Endothelial cell of umbilical vein (primary cell): ENCODE results near the gene CADPS. TPM values are rescaled to one million over a fixed set of nuclear protein-coding genes. Genes with fewer than 3 reads are reported as not detected.

Experiments
- BruUV-seq: library from RNA; stranded (reverse); fragments of 400-500 nt; replicated peaks from 2 replicates; lab custom pipeline; 2021; lab: Mats Ljungman, UMichigan
- CTCF ChIA-PET: fragments of 300-600, 350-600 bp; sonication (Branson Sonifier 250); formaldehyde crosslinking; loops from one replicate; lab custom pipeline; 2021; ENCODE audit warnings: antibody characterized with exemption, inconsistent platforms; lab: Charles Lee
- POLR2A ChIA-PET: fragments of 300-600, 350-600 bp; sonication (Branson Sonifier 250); formaldehyde crosslinking; loops from one replicate; lab custom pipeline; 2021; ENCODE audit warnings: antibody characterized with exemption, inconsistent platforms; lab: Charles Lee
- DNase-seq: peaks from one replicate; pipeline ENCODE4 v3.0.0-alpha.2; 2011; ENCODE audit warnings: low read depth, low spot score
- FAIRE-seq: peaks from 2 replicates; lab custom pipeline; 2011; peaks lifted over from hg19 to GRCh38; lab: Jason Lieb, UNC
- H2AFZ ChIP-seq: 2 replicates; pipeline ENCODE4 v1.6.0; 2012; ENCODE audit warnings: low read depth, low read length, control low read depth, inconsistent platforms
- H3K27ac ChIP-seq: 2 replicates; pipeline ENCODE4 v1.5.1; 2011; ENCODE audit warnings: low read depth, mild to moderate bottlenecking, control low read depth, low read length, moderate library complexity; ENCODE audit not compliant: insufficient read depth
- H3K27me3 ChIP-seq, 2 experiments: 2 replicates each; pipeline versions ENCODE4 v1.6.0 to v1.6.1; 2011; ENCODE audit warnings: low read length in 2 of 2, mixed read lengths in 1 of 2; ENCODE audit not compliant: control insufficient read depth in 2 of 2, insufficient read depth in 2 of 2
- H3K36me3 ChIP-seq, 2 experiments: 2 replicates in 1 of 2; 3 replicates in 1 of 2; pipeline ENCODE4 v1.5.1; 2011; ENCODE audit warnings: low read length in 2 of 2, mild to moderate bottlenecking in 1 of 2, moderate library complexity in 1 of 2; ENCODE audit not compliant: control insufficient read depth in 2 of 2, insufficient read depth in 2 of 2; ENCODE audit errors: extremely low read depth in 1 of 2
- H3K4me1 ChIP-seq: 3 replicates; pipeline ENCODE4 v1.5.1; 2011; ENCODE audit warnings: mild to moderate bottlenecking, low read length; ENCODE audit not compliant: control insufficient read depth, insufficient read depth; ENCODE audit errors: extremely low read depth
- H3K4me2 ChIP-seq: 2 replicates; pipeline ENCODE4 v1.6.1; 2011; ENCODE audit warnings: low read length, control low read depth, mixed read lengths; ENCODE audit not compliant: insufficient read depth
- H3K4me3 ChIP-seq, 3 experiments: fragments of 200-600 bp in 1 of 3; sonication (generic), shearing (Covaris generic) in 1 of 3; replicated peaks in 1 of 3; 2 replicates each; pipeline ENCODE4 v1.5.1; 2011 to 2016; ENCODE audit warnings: control low read depth in 3 of 3, low read length in 3 of 3, mild to moderate bottlenecking in 2 of 3, inconsistent platforms in 1 of 3, low read depth in 1 of 3, moderate library complexity in 1 of 3; ENCODE audit not compliant: insufficient read depth in 1 of 3
- H3K79me2 ChIP-seq: 2 replicates; pipeline ENCODE4 v1.6.0; 2012; ENCODE audit warnings: low read length, inconsistent platforms; ENCODE audit not compliant: control insufficient read depth, insufficient read depth
- H3K9ac ChIP-seq: replicated peaks from 2 replicates; pipeline ENCODE3; 2011; ENCODE audit warnings: low read length, control low read depth; ENCODE audit not compliant: insufficient read depth; ENCODE audit errors: extremely low read depth
- H3K9me1 ChIP-seq: replicated peaks from 3 replicates; pipeline ENCODE4 v1.6.0; 2011; ENCODE audit warnings: mild to moderate bottlenecking, low read length; ENCODE audit not compliant: control insufficient read depth, insufficient read depth; ENCODE audit errors: extremely low read depth
- H3K9me3 ChIP-seq: replicated peaks from 2 replicates; pipeline ENCODE4 v1.5.1; 2012; ENCODE audit warnings: low read length, inconsistent platforms; ENCODE audit not compliant: control insufficient read depth, insufficient read depth
- H4K20me1 ChIP-seq: replicated peaks from 2 replicates; pipeline ENCODE3; 2011; ENCODE audit warnings: mild to moderate bottlenecking, low read length; ENCODE audit not compliant: control insufficient read depth, insufficient read depth; ENCODE audit errors: extremely low read depth
- EZH2 ChIP-seq: IDR thresholded peaks from 2 replicates; pipeline ENCODE4 v1.6.1; 2012; ENCODE audit warnings: borderline replicate concordance, low read depth, mild to moderate bottlenecking, moderate library complexity, low read length, inconsistent platforms; ENCODE audit not compliant: severe bottlenecking
- FOS ChIP-seq: IDR thresholded peaks from 2 replicates; pipeline ENCODE4 v1.6.1; 2011; ENCODE audit warnings: mild to moderate bottlenecking, low read length, moderate library complexity, borderline replicate concordance; ENCODE audit not compliant: insufficient read depth
- GATA2 ChIP-seq: IDR thresholded peaks from 2 replicates; pipeline ENCODE4 v1.7.0; 2011; ENCODE audit warnings: low read depth, mild to moderate bottlenecking, moderate library complexity, mixed read lengths, low read length; ENCODE audit not compliant: insufficient read length, insufficient read depth
- JUN ChIP-seq: IDR thresholded peaks from 2 replicates; pipeline ENCODE4 v1.6.1; 2011; ENCODE audit warnings: borderline replicate concordance, low read depth; ENCODE audit not compliant: insufficient read length, insufficient read depth
- MYC ChIP-seq: IDR thresholded peaks from one replicate; pipeline ENCODE4 v1.6.1; 2011; ENCODE audit warnings: mild to moderate bottlenecking, low read depth, low read length
- POLR2A ChIP-seq: IDR thresholded peaks from 2 replicates; pipeline ENCODE4 v1.6.1; 2012; ENCODE audit warnings: low read depth, mild to moderate bottlenecking, control low read depth, low read length
- POLR2AphosphoS5 ChIP-seq: IDR thresholded peaks from 2 replicates; pipeline ENCODE4 v1.6.1; 2012; ENCODE audit warnings: low read depth, mild to moderate bottlenecking, control low read depth, low read length, moderate library complexity; ENCODE audit not compliant: insufficient read depth
- dilution Hi-C: fragments of 300-500 bp; cut with MboI; formaldehyde crosslinking; loops from one replicate; pipeline ENCODE4 v1.15.0; 2019; ENCODE audit warnings: low sequenced_read_pairs; ENCODE audit not compliant: extremely low pct_ligation_motif_present
- intact Hi-C: fragments of 100-400 bp; cut with micrococcal nuclease; formaldehyde crosslinking; loops from one replicate; pipeline ENCODE4 v1.10.0; 2022
- polyA plus RNA-seq, 4 experiments: library from polyadenylated mRNA; depleted of rRNA in 3 of 4; stranded (reverse) in 3 of 4; unstranded in 1 of 4; fragments of >200 nt; gene quantifications; 2 replicates each; pipeline versions ENCODE4 v1.2.1 to v1.2.3, GENCODE V29; 2011 to 2012; ENCODE audit warnings: missing spikeins in 1 of 4
- total RNA-seq: library from RNA; stranded (reverse); gene quantifications from 2 replicates; pipeline ENCODE4 v1.2.3, GENCODE V29; 2021
- TF ChIP-seq, protein P1 (sequence below): IDR thresholded peaks from 2 replicates; pipeline ENCODE4 v1.6.1; 2011; ENCODE audit not compliant: insufficient read depth, insufficient read length
- TF ChIP-seq, protein P2 (sequence below), 2 donors: IDR thresholded peaks; 1 replicate in 1 of 2; 2 replicates in 1 of 2; pipeline ENCODE4 v1.5.1; 2011; ENCODE audit warnings: low read length in 2 of 2, mild to moderate bottlenecking in 2 of 2, moderate library complexity in 2 of 2, control low read depth in 1 of 2, inconsistent platforms in 1 of 2, low read depth in 1 of 2; ENCODE audit not compliant: insufficient read depth in 1 of 2; ENCODE audit errors: extremely low read depth in 1 of 2

Gene CADPS
- total and polyA plus RNA-seq, 2 donors (not counting 3 experiments of a cell fraction or from before 2014, with no cell fraction given) = not detected

DNA sequence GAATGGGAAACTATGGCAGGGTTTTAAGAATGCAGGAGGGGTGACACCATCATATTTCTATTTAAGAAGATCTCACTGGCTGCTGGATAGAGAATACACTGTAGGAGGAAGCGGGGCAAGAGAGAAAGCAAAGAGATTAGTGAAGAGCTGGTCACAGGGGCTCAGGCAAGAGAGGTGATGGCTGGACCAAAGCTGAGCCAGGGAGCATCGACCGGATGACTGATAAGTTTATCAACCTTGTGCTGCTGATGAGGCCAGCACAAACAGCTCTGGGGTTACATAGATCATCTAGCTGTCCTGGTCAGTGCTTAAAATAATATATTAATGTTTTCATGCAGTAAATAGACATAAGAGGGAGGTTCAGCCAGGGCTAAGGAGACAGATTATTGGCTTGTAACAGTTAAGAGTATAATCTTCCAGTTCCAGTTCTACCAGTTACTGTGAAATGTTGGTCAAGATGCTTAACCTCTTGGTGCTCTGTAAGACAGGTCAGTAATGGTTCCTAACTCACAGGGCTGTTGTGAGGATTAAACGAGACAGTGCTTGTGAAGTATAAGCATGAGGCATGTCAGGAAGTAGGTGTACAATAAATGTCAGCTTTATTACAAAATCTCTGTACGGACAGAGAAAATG, 300.8 kb downstream of the CADPS start:
- POLR2A ChIA-PET = no interaction called here
- H3K79me2 ChIP-seq = no peaks in the 10 kb centered on the region
- no peak overlapping the region for H3K9ac ChIP-seq
- TF ChIP-seq FOS = no peak
- no peak for TF ChIP-seq GATA2
- TF ChIP-seq, protein P1, sequence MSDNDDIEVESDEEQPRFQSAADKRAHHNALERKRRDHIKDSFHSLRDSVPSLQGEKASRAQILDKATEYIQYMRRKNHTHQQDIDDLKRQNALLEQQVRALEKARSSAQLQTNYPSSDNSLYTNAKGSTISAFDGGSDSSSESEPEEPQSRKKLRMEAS = no peak
- TF ChIP-seq, protein P2, sequence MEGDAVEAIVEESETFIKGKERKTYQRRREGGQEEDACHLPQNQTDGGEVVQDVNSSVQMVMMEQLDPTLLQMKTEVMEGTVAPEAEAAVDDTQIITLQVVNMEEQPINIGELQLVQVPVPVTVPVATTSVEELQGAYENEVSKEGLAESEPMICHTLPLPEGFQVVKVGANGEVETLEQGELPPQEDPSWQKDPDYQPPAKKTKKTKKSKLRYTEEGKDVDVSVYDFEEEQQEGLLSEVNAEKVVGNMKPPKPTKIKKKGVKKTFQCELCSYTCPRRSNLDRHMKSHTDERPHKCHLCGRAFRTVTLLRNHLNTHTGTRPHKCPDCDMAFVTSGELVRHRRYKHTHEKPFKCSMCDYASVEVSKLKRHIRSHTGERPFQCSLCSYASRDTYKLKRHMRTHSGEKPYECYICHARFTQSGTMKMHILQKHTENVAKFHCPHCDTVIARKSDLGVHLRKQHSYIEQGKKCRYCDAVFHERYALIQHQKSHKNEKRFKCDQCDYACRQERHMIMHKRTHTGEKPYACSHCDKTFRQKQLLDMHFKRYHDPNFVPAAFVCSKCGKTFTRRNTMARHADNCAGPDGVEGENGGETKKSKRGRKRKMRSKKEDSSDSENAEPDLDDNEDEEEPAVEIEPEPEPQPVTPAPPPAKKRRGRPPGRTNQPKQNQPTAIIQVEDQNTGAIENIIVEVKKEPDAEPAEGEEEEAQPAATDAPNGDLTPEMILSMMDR (IDR thresholded peaks at IDR 0.05; ENCODE audit: extremely low read depth in 1 of 2, insufficient read depth in 1 of 2, low read depth in 1 of 2, low read length in 2 of 2) = no peak
- no peak for TF ChIP-seq POLR2AphosphoS5
- TF ChIP-seq MYC = no peak
- no peak for TF ChIP-seq JUN
- TF ChIP-seq POLR2A = no peak
- no peak for TF ChIP-seq EZH2
- no peak for DNase-seq
- no peaks in the 10 kb centered on the region for H3K27me3 ChIP-seq
- no peak overlapping the region for H3K27ac ChIP-seq
- dilution Hi-C loops (no loop called here), intact Hi-C loops (no loop called here)
- CTCF ChIA-PET = interaction anchor here (0.7 to 1.0 kb wide), 3 partner anchors 9 to 242 kb away, joined by 3 to 7 read pairs (median 4); no protein-coding TSS in a partner anchor
- H2AFZ ChIP-seq = peak overlapping the region; percentile 84
- BruUV-seq = no TSS peak
- H3K9me1 ChIP-seq = no peaks in the 10 kb centered on the region
- peak overlapping the region; percentile 58 for H3K4me2 ChIP-seq
- no peaks in the 10 kb centered on the region for H3K36me3 ChIP-seq
- peaks cover 17% of the 10 kb centered on the region for H3K4me1 ChIP-seq
- no peak for FAIRE-seq
- H3K9me3 ChIP-seq = no peaks in the 10 kb centered on the region
- no peaks in the 10 kb centered on the region for H4K20me1 ChIP-seq
- H3K4me3 ChIP-seq = no peak overlapping the region
